HG02852 (cell line): ENCODE data around the gene SLC22A14.
"Not testable (repeated sequence)": the region's sequence is repeated elsewhere in the genome, so short reads cannot be mapped to it uniquely, and the experiment has no call there.

ENCODE experiments used
- ATAC-seq: cut with Tn5 transposase; IDR thresholded peaks from one replicate; pipeline ENCODE4 v1.9.1; 2021; ENCODE audit warnings: mild to moderate bottlenecking, moderate library complexity; ENCODE audit not compliant: unreplicated experiment

The SLC22A14 gene

DNA sequence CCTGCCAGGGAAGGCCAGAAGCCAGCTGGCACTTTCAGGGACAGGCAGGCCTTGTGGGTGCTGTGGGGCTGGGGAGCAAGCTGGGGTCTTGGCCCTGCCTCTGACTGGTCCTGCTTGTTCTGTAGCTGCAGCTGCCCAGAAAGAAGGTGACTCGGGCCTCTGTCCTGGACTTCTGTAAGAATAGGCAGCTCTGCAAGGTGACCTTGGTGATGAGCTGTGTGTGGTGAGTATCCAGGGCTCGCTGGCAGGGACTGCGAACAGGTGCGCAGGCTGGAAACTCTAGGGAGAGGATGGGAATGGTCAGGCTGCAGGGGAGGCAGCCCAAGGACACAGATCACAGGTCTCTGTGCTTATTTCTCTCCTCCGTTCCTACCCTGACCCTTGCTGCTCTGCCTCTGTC lies 31.2 kb downstream of the SLC22A14 start:
- ATAC-seq: no peak

DNA sequence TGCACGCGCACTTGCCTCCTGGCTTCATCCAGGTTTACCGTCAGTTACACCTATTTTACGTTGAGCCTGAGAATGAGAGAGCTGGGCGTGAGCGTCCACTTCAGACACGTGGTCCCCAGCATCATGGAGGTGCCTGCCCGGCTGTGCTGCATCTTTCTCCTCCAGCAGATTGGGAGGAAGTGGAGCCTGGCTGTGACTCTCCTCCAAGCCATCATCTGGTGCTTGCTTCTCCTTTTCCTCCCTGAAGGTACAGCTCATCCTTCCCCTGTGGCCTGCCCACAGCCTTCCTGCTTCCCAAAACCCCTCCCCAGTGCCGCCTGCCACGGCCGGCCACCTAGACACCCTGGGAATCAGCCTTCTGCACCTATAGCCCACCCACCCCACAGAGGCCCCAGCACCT lies 31.6 kb downstream of the SLC22A14 start:
- ATAC-seq: no peak

DNA sequence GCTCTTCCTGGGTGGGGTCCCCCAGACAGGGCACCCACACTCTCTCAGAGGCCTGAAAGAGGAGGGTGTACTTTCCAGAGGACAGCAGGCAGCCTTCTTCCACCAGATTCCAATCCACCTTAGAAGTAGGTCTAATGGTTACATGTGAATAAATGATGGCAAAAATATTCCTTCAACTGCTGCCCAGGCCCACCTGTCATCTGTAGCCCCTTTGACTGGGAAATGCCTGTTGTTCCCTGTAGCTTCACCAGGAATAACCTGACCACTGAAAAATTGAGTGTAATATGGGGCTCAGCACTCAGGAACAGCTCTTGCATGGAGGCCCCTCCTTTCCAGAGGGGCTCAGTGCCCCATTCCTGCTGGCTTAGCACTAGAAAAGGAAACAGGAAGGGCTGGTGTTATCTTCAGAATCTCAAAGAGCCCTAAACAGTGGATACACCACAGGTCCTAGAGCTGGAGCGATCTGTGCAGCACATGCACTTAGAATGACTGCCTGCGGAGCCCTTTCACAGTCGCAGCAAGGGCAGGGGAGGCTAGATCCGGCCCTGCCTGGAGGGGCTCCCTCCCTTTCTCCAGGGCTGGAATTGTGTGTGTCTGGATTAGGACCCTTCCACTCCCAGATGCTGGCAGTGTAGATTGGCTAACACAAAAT lies 32.1 kb downstream of the SLC22A14 start:
- no peak for ATAC-seq

DNA sequence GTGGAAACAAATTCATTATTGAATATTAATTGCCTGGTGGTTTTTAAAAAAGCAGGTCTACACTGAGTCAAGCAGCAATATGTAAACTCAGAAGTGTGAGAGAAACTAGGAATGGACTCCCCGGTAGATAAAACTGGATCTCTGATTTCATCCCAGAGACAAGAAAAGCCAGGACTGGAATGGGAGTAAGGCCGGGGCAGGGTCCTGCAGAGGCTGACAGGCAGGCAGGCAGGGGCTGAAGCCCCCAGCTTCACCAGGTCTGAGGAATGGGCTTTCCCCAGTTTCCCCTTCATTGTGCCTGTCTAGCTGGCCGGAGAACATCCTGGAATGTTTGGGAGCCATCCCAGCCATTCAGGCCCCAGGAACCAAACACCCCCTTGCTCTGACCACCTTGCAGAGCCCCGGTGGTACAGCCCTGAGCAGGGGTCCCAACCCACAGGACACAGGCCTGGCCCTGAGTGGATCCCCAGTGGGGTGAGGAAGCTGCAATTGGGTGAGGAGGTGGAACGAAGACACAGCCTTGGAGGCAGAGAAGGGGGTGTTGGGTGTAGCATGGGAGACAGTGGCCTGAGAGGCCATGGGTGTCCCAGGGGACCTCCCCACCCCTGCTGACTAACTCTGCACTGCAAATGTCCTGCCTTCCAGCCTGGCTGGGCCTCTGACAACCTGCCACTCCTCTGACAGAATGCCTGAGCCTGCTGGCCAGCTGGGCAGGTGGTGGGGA lies 32.8 kb downstream of the SLC22A14 start:
- no peak for ATAC-seq

DNA sequence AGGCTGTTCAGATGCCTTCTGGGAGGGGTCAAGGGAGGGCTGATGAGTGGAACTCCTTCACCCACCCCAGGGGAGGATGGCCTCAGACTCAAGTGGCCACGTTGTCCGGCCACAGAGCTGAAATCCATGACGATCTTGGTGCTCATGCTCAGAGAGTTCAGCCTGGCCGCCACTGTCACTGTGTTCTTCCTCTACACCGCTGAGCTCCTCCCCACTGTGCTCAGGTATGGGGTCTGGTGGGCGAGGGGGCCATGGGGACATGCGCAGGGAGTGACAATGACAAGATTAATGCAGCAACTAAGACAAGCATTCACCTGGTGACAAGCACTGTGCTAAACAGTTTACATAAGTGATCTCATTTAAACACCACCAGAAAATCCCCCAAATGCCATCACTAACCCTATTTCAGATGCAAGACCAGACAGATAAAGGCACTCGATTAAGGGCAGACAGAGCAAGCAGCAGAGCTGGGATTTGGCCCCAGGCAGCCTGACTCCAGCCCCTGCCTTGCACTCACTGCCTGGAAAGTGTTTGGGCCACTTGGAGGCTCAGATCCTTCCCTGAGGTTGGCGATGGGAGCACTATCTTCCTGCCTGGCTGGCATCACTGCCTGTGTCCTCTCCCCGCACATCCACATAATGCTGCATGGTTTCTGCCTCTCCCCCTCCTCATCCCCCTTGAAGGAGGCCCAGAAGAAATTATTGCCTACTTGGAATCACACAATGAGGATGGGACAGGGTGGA lies 33.6 kb downstream of the SLC22A14 start:
- no peak for ATAC-seq

DNA sequence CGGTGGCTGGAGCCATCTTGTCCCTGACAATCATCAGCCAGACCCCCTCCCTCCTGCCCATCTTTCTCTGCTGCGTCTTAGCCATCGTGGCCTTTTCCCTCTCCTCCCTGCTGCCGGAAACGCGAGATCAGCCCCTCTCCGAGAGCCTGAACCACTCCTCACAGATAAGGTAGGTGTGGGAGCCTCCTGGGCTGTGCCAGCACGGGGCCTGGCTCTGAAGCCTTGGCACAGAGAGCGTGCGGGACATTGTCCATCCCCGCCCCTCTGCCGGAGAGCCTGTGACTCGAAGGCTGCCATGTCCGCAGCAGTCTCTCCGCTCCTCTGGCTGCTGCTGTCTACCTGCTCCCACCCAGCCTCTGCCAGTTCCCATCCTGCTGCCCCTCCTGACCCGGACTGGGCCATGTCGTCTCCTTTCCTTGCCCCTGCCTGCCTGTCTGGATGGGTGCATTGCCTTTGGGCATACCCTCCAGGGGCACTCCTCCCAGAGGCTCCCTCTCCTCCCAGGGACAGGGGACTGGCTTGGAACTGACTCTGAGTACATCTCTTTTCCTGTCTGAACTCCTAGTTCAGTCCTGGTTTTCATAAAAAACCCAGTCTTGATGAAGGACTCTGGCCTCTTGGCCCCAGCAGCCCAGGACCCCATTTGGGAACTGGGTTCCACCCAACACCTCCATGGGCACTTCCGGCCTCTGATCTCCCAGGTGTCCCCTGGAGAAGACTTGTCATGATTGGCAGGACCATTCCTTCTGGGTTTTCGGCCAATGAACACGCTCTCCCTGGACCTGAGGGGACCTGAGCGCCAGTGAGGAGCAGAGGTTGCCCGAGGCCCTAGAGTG lies 34.5 kb downstream of the SLC22A14 start:
- ATAC-seq: no peak

DNA sequence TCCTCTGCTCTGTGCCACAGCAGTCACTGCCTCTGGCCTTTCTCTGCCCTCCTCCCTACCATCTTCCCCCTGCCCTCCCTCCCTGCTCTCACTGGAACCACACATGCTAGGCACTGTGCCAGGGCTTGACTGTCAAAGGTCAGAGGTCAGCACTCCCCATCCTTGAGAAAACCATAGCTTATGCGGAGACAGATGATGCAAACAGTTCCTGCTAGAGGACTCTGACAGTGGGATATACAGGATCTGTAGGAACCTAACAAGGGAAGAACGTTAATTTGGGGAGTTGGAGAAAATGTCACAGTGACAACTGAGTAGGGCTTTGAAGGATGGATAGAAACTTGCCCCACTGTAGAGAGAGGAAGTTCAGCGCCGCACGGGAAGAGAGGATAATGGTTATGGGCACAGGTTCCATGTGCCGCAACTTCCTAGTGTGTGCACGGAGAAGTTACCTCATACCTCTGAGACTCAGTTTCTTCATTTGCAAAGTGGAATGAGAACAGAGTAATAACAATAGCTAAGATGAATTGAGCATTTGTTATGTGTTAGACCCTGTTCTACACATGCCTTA lies 35.2 kb downstream of the SLC22A14 start:
- ATAC-seq: no peak

DNA sequence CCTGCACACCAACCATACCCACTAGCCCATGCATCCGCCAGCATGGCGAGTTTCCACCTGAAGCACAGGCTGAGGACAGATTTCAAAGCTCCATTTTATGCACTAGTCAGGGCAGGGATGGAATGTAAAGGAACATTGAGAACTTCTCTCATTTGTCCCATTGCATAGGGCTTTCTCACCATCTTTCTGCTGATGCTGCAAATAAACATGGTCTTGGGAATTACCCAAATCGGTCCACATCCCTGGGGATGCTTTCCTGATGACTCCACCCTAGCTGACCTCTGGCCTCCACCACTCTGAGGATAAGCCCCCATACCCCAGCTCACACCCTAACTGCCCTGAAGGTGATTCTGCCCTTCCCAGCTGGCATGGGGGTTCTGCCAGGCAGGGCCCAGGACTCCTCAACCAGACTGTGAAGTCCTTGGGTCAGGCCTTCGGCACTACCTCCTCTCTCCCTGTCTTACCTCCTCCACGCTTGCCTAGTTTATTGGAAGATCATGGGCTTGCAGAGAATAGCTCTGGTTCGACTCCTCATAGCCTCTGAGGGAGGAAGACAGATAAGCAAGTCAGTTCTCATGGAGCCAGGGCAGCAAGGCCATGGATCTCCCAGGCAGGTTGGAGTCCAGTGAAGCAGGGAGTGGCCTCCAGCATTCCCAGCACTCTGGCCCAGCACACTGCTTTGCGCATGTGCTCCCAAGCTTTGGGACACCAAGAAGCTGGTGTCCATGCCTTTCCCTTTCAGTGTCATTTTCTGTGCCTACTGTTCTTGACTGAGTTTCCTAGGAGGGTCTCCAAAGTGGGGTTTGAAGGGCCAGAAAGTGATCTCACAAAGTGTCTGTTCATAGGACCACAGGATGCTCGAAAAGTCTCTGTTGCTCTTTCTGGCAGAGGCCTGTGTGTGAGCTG lies 36.9 kb downstream of the SLC22A14 start:
- no peak for ATAC-seq

DNA sequence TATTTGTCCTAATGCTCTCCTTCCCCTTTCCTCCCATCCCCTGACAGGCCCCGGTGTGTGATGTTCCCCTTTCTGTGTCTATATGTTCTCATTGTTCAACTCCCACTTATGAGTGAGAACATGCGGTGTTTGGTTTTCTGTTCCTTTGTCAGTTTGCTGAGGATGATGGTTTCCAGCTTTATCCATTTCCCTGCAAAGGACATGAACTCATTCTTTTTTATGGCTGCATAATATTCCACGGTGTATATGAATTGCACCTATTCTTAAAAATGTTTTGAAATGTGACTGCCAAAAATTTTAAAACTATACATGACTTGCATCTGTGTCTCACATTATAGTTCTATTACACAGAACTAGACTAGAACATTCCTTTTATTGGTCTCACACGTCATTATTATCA lies 38.5 kb downstream of the SLC22A14 start:
- not testable (repeated sequence) for ATAC-seq

DNA sequence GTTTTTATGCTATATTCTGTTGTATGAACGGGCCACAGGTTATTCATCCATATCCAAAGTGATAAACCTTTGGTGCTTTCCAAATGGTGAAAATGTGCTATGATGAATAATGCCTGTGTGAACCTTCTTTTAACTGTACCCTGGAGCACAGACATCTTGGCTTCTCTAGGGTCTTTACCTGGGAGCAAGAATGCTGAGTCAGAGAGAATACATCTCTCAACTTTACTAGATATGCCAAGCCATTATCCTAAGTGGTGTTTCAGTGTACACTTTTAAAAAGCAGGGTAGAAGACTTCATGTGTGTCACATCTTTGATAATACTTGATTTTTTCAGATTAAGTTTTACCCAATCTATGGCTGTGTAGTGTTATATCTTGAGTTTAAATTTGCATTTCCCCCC lies 41.0 kb downstream of the SLC22A14 start:
- ATAC-seq: no peak

DNA sequence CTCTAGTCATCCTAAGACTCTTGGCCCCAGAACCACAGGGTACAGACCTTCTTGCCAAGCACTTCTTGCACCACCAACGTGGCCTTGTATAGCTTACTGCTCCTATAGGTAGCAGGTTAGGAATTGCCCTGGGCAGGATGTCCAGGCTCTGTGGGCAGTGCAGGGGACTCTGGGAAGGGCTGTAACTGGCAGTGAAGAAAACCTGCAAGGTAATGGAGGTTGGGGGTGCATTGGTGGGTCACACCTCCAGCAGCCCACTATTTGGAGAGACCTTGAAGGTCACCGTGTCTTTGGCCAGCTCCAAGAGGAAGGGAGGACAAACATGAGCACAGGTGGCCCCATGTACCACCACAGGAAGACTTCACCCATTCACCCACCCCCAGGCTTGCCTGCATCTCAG lies 43.2 kb downstream of the SLC22A14 start:
- ATAC-seq: no peak

DNA sequence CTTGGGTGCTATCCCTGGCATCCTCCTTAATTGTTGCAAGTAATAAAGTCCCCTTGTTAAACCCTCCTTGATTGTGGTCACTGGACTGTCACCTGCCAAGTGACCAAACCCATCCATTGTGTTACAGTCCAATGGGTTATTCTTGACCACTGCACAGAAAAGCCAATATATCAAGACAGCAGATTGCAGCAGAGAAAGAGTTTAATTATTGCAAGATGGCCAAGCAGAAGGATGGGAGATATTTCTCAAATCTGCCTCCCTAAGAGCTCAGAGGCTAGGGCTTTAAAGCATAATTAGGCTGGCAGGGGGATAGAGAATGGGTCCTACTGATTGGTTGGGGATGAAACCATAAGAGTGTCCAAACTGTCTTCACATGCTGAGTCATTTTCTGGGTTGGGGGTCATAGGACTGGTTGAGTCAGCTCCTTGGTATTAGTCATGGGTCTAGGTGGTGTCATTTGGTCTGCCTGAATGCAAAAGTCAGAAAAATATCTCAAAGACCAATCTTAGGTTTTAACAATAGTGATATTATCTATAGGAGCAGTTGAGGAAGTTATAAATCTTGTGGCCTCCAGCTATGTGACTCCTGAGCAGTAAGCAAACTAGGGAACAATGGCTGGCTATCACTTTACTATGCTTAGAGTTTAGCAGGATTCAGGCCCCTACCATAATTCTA lies 45.4 kb downstream of the SLC22A14 start:
- no peak for ATAC-seq

DNA sequence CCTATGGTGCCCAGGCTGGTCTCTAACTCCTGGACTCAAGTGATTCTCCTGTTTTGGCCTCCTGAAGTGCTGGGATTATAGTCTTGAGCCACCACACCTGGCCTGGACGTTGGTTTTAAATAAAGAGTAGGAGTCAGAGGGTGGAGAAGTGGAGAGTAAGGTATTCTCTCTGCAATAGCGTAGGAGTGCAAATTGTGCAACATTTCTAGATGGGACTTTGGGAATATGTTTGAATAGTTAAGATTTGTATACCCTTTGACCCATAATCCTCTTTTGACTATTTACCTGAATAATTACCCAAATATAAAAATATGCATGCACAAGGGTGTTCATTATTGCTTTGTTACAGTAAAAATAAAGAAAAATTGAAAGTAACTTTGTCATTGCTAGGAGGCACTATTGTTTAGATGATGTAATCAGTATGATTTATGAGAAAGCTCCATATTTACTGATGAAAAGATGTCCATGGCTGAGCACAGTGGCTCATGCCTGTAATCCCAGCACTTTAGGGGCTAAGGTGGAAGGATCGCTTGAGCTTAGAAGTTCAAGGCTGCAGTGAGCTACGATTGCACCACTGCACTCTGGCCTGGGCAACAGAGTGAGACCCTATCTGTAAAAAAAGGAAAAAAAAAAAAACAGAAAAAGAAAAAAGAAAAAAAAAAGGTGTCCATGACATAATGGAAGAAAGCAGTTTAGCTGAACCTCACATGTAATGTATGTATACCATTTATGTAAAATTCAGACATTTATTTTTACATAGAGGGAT lies 49.3 kb downstream of the SLC22A14 start:
- ATAC-seq: no peak

DNA sequence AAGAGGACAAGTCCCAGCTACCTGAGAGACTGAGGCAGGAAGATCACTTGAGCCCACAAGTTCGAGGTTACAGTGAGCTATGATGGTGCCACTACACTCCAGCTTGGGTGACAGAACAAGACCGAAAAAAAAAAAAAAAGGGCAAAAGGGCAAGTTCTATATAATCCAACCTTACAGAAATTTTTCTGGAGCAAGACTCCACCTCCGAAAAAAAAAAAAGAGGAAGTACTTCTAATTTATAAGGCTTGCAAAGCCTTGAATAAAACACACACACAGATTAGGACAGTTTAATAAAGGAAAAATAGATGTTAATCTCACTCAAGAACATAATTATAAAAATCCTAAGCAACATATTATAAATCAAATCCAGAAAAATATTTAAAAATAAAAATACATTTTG lies 50.1 kb downstream of the SLC22A14 start:
- no peak for ATAC-seq

DNA sequence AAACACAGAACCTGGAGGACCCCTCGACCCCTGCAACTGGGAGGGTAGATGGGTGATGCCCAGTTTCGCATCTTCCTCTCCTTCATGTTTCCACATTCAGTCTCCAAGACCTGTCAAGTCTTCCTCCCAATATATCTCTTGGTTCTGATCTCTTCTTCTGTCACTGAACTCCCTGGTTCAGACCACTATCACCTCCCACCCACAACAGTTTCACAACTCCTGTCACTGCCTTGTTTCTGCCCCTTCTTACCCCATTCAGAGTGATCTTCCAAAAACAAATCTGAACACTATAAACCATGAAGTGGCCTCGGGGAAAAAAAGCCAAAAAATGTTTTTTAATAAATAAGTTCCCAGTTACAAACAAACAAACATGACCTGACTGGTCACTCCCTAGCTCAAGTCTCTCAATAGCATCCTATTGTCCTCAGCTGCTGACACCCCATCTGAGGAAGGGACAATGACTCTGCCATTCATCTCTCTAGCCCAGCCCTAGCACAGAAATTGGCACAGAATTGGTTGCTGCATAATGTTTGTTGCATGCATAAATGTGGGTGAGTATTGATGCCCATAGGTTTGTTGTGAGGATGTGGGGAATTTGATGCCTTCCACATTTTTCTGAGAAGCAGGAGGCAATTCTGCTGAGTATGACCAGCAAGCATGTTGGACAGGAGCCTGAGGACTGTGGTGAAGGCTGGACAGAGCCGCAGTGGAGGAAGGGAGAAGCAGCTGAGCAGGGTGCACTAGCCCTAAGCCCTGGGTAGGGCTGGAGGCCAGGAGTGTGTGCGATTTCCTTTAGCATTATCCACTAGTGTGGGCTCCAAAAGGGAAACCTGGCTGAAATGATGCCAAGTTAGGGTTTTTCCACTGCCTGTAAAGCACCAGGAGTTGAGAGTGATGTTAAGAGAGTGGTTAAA lies 52.3 kb downstream of the SLC22A14 start:
- ATAC-seq: no peak

DNA sequence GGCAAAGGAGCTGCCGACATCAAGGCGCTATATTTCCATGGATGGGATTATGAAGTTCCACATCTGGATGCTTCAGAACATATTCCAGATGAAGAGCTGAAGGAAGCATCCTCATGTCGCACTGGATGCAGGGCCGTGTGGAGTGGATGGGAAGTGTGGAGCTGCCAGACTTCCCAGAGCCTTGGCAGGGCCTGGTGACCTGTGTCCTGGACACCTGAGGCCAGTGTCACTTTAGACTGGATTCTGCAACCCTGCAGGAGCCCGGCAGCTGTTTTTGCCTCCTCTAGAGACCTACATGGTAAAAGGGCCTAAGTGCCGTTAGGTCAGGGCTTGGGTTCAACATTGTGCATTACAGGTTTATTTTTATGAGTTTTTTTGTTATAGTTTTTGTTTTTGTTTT lies 53.2 kb downstream of the SLC22A14 start:
- ATAC-seq: no peak

DNA sequence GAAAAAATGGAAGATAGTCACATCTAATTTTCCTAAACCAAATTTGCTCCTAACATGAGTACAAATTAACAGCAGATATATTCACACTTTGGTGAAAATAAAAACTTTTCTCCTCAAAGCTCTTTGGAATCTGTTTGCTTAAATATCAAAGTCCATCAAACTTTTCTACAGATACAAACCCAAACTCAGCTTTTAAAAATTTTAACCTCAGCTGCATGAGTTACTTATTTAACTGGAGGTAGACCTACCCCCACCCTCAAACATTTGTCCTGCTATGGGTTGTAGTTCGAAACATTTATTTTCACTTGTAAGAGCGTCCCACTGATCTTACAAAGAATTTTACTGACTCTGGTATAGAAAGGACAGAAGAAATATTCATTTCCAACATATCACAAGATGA lies 55.6 kb downstream of the SLC22A14 start:
- ATAC-seq: no peak
